HEK293 (cell line): ENCODE data around the gene GLCE.
"Not testable (repeated sequence)": the region's sequence is repeated elsewhere in the genome, so short reads cannot be mapped to it uniquely, and the experiment has no call there.

Experiments
- ZBTB21 ChIP-seq: fragments of 450-650 bp; formaldehyde crosslinking; IDR thresholded peaks from 2 replicates; pipeline ENCODE4 v1.5.1; 2017; ENCODE audit warnings: missing biosample characterization, missing genetic modification characterization
- TF ChIP-seq, protein P1 (sequence below): fragments of 450-650 bp; formaldehyde crosslinking; IDR thresholded peaks from 2 replicates; pipeline ENCODE4 v1.5.1; 2016; ENCODE audit warnings: missing biosample characterization, missing genetic modification characterization

DNA sequence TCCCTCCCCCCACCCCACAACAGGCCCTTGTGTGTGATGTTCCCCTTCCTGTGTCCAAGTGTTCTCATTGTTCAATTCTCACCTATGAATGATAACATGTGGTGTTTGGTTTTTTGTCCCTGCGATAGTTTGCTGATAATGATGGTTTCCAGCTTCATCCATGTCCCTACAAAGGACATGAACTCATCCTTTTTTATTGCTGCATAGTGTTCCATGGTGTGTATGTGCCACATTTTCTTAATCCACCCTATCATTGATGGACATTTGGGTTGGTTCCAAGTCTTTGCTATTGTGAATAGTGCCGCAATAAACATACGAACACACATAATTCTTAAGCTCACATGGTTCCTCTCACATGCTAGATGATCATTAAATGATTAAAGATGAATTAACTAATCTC is 9.1 kb downstream of the GLCE start:
- TF ChIP-seq, protein P1, sequence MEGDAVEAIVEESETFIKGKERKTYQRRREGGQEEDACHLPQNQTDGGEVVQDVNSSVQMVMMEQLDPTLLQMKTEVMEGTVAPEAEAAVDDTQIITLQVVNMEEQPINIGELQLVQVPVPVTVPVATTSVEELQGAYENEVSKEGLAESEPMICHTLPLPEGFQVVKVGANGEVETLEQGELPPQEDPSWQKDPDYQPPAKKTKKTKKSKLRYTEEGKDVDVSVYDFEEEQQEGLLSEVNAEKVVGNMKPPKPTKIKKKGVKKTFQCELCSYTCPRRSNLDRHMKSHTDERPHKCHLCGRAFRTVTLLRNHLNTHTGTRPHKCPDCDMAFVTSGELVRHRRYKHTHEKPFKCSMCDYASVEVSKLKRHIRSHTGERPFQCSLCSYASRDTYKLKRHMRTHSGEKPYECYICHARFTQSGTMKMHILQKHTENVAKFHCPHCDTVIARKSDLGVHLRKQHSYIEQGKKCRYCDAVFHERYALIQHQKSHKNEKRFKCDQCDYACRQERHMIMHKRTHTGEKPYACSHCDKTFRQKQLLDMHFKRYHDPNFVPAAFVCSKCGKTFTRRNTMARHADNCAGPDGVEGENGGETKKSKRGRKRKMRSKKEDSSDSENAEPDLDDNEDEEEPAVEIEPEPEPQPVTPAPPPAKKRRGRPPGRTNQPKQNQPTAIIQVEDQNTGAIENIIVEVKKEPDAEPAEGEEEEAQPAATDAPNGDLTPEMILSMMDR (tag by site-specific recombination), result not testable (repeated sequence)
- not testable (repeated sequence) for TF ChIP-seq ZBTB21 (tag by site-specific recombination)
